Calu3 (cell line): ENCODE data around the gene DNAH7. TPM values are rescaled to one million over a fixed set of nuclear protein-coding genes. Genes with fewer than 3 reads are reported as not detected.

Experiments
- BruUV-seq: library from RNA; stranded (reverse); fragments of 400-500 nt; replicated peaks from 2 replicates; lab custom pipeline; 2021; lab: Mats Ljungman, UMichigan
- CTCF ChIA-PET: fragments of 300-600 bp; sonication (Branson Sonifier 250); formaldehyde crosslinking; loops from one replicate; lab custom pipeline; 2022; ENCODE audit warnings: antibody characterized with exemption; lab: Charles Lee
- DNase-seq: peaks from one replicate; pipeline ENCODE4 v3.0.0; 2022
- H3K27ac Mint-ChIP-seq: one replicate; pipeline ENCODE4 v1.8.0; 2022; ENCODE audit warnings: mixed read lengths; ENCODE audit not compliant: unreplicated experiment
- H3K27me3 Mint-ChIP-seq: one replicate; pipeline ENCODE4 v1.8.0; 2022; ENCODE audit warnings: mixed read lengths; ENCODE audit not compliant: unreplicated experiment
- H3K36me3 Mint-ChIP-seq: one replicate; pipeline ENCODE4 v1.8.0; 2022; ENCODE audit warnings: mild to moderate bottlenecking, moderate library complexity, mixed read lengths; ENCODE audit not compliant: insufficient read depth, unreplicated experiment
- H3K4me1 Mint-ChIP-seq: one replicate; pipeline ENCODE4 v1.8.0; 2022; ENCODE audit warnings: mild to moderate bottlenecking, low read depth, mixed read lengths; ENCODE audit not compliant: unreplicated experiment
- H3K4me3 Mint-ChIP-seq: one replicate; pipeline ENCODE4 v1.8.0; 2022; ENCODE audit warnings: mild to moderate bottlenecking, low read depth, moderate library complexity, mixed read lengths; ENCODE audit not compliant: unreplicated experiment
- H3K9me3 Mint-ChIP-seq: one replicate; pipeline ENCODE4 v1.8.0; 2022; ENCODE audit warnings: low read depth, mixed read lengths; ENCODE audit not compliant: unreplicated experiment
- CTCF ChIP-seq: fragments of 200-600 bp; IDR thresholded peaks from one replicate; pipeline ENCODE4 v1.8.0; 2022; ENCODE audit warnings: antibody characterized with exemption; ENCODE audit not compliant: unreplicated experiment
- intact Hi-C: fragments of 100-400 bp; cut with micrococcal nuclease; formaldehyde crosslinking; loops from one replicate; pipeline ENCODE4 v1.10.0; 2022; ENCODE audit not compliant: unreplicated experiment
- total RNA-seq: library from RNA; stranded (reverse); gene quantifications from 2 replicates; pipeline ENCODE4 v1.2.3, GENCODE V29; 2022

Gene DNAH7
- total RNA-seq, 1 experiment from 2014 or later: 2.5 TPM

DNA sequence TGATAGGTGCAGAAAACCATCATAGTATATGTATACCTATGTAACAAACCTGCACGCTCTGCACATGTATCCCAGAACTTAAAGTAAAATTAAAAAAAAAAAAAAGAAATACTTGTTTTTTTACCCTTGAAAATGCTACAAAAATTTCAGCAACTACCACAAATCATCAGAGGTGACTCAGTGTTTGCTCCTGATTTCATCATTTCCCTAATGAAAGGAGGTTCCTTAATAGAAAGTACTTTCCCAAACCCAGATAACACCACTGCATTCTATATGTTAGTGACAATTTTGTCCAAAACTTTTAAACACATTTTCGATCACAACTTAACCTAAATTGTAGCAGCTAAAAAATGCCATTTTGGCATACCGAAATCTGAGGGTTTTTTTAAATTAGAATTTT, 248.3 kb downstream of the DNAH7 start:
- peak overlapping the region; percentile 75 for H3K27ac Mint-ChIP-seq
- no peak overlapping the region for H3K4me3 Mint-ChIP-seq
- peaks cover 31% of the 10 kb centered on the region for H3K4me1 Mint-ChIP-seq
- no peak for DNase-seq
- intact Hi-C loops: no loop called here
- BruUV-seq: no TSS peak
- CTCF ChIA-PET: interaction anchor here (0.7 to 1.0 kb wide), 2 partner anchors 170 to 248 kb away, joined by 3 read pairs; partner anchors contain the start of gene DNAH7
- H3K36me3 Mint-ChIP-seq: no peaks in the 10 kb centered on the region
- no peak for TF ChIP-seq CTCF
- H3K27me3 Mint-ChIP-seq: no peaks in the 10 kb centered on the region
- H3K9me3 Mint-ChIP-seq: peaks cover 3% of the 10 kb centered on the region

GRCh38 chr2:195819276-195819675, 249.4 kb downstream of the DNAH7 start:
- Mint-ChIP-seq H3K27ac (peak overlapping the region; percentile 66), H3K27me3 (no peaks in the 10 kb centered on the region), H3K9me3 (peaks cover 3% of the 10 kb centered on the region), H3K4me1 (peaks cover 31% of the 10 kb centered on the region), H3K36me3 (no peaks in the 10 kb centered on the region), H3K4me3 (no peak overlapping the region)
- intact Hi-C loops: no loop called here
- DNase-seq: no peak
- no TSS peak for BruUV-seq
- TF ChIP-seq CTCF: no peak
- CTCF ChIA-PET: no interaction called here

GRCh38 chr2:195818526-195818925, 250.1 kb downstream of the DNAH7 start:
- Mint-ChIP-seq H3K27me3 (no peaks in the 10 kb centered on the region), H3K4me1 (peaks cover 31% of the 10 kb centered on the region), H3K27ac (peak overlapping the region; percentile 66), H3K9me3 (peaks cover 3% of the 10 kb centered on the region), H3K4me3 (no peak overlapping the region), H3K36me3 (no peaks in the 10 kb centered on the region)
- BruUV-seq: no TSS peak
- CTCF ChIA-PET: no interaction called here
- TF ChIP-seq CTCF: no peak
- intact Hi-C loops: no loop called here
- no peak for DNase-seq

- Mint-ChIP-seq H3K27ac (no peak overlapping the region), H3K4me1 (peaks cover 31% of the 10 kb centered on the region), H3K9me3 (peaks cover 3% of the 10 kb centered on the region), H3K4me3 (no peak overlapping the region), H3K36me3 (no peaks in the 10 kb centered on the region), H3K27me3 (no peaks in the 10 kb centered on the region)
- CTCF ChIA-PET: no interaction called here
- TF ChIP-seq CTCF: no peak
- no TSS peak for BruUV-seq
- no peak for DNase-seq
- intact Hi-C loops: no loop called here
Measured at GRCh38 chr2:195818106-195818505, 250.5 kb downstream of the DNAH7 start.
